GM12878 (cell line): ENCODE measurements around the gene OPA1. TPM values are rescaled to one million over a fixed set of nuclear protein-coding genes. Genes with fewer than 3 reads are reported as not detected.

Experiments used
- ATAC-seq: fragments of 200-7000 bp; cut with Tn5 transposase; 3 replicates; pipeline ENCODE4 v1.9.1; 2020; ENCODE audit warnings: mild to moderate bottlenecking, moderate library complexity
- BruUV-seq: library from RNA; stranded (reverse); fragments of 400-500 nt; replicated peaks from 2 replicates; lab custom pipeline; 2021; lab: Mats Ljungman, UMichigan
- CTCF ChIA-PET: fragments of 300-600 bp; sonication (Branson Sonifier 250); formaldehyde crosslinking; extraction: SDS; loops from one replicate; lab custom pipeline; 2021; ENCODE audit warnings: inconsistent platforms; lab: Yijun Ruan, JAX
- POLR2A ChIA-PET: fragments of 350-600 bp; formaldehyde crosslinking; extraction: SDS; loops from one replicate; lab custom pipeline; 2021; ENCODE audit warnings: inconsistent platforms; lab: Charles Lee
- RAD21 ChIA-PET: fragments of 300-600 bp; sonication (Branson Sonifier 250); formaldehyde crosslinking; loops from one replicate; lab custom pipeline; 2023; ENCODE audit warnings: antibody characterized with exemption; ENCODE audit not compliant: unreplicated experiment; lab: Charles Lee
- SMC1A ChIA-PET: fragments of 300-600 bp; sonication (Branson Sonifier 250); formaldehyde crosslinking; loops from one replicate; lab custom pipeline; 2023; ENCODE audit not compliant: unreplicated experiment, uncharacterized antibody; lab: Charles Lee
- DNase-seq: peaks from one replicate; pipeline ENCODE4 v3.0.0-alpha.2; 2011; ENCODE audit warnings: low read depth, low spot score
- FAIRE-seq: peaks from 3 replicates; lab custom pipeline; 2011; peaks lifted over from hg19 to GRCh38; lab: Jason Lieb, UNC
- H2AFZ ChIP-seq: 2 replicates; pipeline ENCODE4 v1.6.0; 2011; ENCODE audit warnings: low read depth, low read length, control low read depth; ENCODE audit not compliant: control insufficient read depth
- H3K27ac ChIP-seq: 2 replicates; pipeline ENCODE4 v1.5.1; 2011; ENCODE audit warnings: control low read depth; ENCODE audit not compliant: control insufficient read depth, insufficient read depth
- H3K27me3 ChIP-seq, 2 experiments: replicated peaks in 1 of 2; 2 replicates each; pipeline versions ENCODE4 v1.6.0 to v1.6.1; 2011; ENCODE audit warnings: low read length in 1 of 2; ENCODE audit not compliant: control insufficient read depth in 2 of 2, insufficient read depth in 2 of 2
- H3K36me3 ChIP-seq, 2 experiments: 2 replicates each; pipeline ENCODE4 v1.5.1; 2011; ENCODE audit warnings: low read length in 1 of 2; ENCODE audit not compliant: control insufficient read depth in 2 of 2, insufficient read depth in 2 of 2
- H3K4me1 ChIP-seq: 2 replicates; pipeline ENCODE4 v1.6.1; 2011; ENCODE audit warnings: mild to moderate bottlenecking, low read length, moderate library complexity, mixed read lengths; ENCODE audit not compliant: control insufficient read depth, insufficient read depth
- H3K4me2 ChIP-seq: 2 replicates; pipeline ENCODE4 v1.6.0; 2011; ENCODE audit warnings: control low read depth; ENCODE audit not compliant: control insufficient read depth, insufficient read depth
- H3K4me3 ChIP-seq: fragments of 200-600 bp; sonication (generic); 2 replicates; pipeline ENCODE4 v1.5.1; 2016
- H3K79me2 ChIP-seq: 2 replicates; pipeline ENCODE4 v1.6.0; 2011; ENCODE audit warnings: low read length; ENCODE audit not compliant: control insufficient read depth, insufficient read depth
- H3K9ac ChIP-seq: 2 replicates; pipeline ENCODE4 v1.8.0; 2011; ENCODE audit warnings: low read length, control low read depth, mixed read lengths; ENCODE audit not compliant: control insufficient read depth, insufficient read depth
- H3K9me3 ChIP-seq: replicated peaks from 3 replicates; pipeline ENCODE4 v1.5.1; 2011; ENCODE audit warnings: mild to moderate bottlenecking, low read length; ENCODE audit not compliant: control insufficient read depth, insufficient read depth
- H4K20me1 ChIP-seq: 2 replicates; pipeline ENCODE4 v1.6.0; 2011; ENCODE audit not compliant: control insufficient read depth, insufficient read depth
- ATF3 ChIP-seq: IDR thresholded peaks from 2 replicates; pipeline ENCODE4 v1.6.1; 2011; ENCODE audit warnings: low read depth, mild to moderate bottlenecking, low read length, moderate library complexity, borderline replicate concordance; ENCODE audit errors: extremely low read depth
- BRCA1 ChIP-seq: IDR thresholded peaks from 2 replicates; pipeline ENCODE4 v1.6.1; 2011; ENCODE audit warnings: low read depth, low read length, improper control_type of control experiment
- CTCF ChIP-seq, 3 experiments: IDR thresholded peaks in 2 of 3; conservative IDR thresholded peaks in 1 of 3; 2 replicates each; pipeline ENCODE4 v1.5.1; 2011; ENCODE audit warnings: low read depth in 3 of 3, low read length in 3 of 3, mild to moderate bottlenecking in 3 of 3, control low read depth in 2 of 3, moderate library complexity in 2 of 3, inconsistent platforms in 1 of 3, mixed read lengths in 1 of 3; ENCODE audit not compliant: control insufficient read depth in 2 of 3, insufficient read depth in 1 of 3; ENCODE audit errors: extremely low read depth in 1 of 3
- EED ChIP-seq: sonication (generic); IDR thresholded peaks from 2 replicates; pipeline ENCODE4 v1.6.1; 2016; ENCODE audit warnings: antibody characterized with exemption, low read depth
- EZH2 ChIP-seq: IDR thresholded peaks from 2 replicates; pipeline ENCODE4 v1.6.1; 2012; ENCODE audit warnings: low read depth, mild to moderate bottlenecking, control low read depth, inconsistent platforms, low read length, borderline replicate concordance; ENCODE audit not compliant: control insufficient read depth
- NBN ChIP-seq: fragments of 450-650 bp; IDR thresholded peaks from 2 replicates; pipeline ENCODE4 v1.6.1; 2016
- POLR2AphosphoS2 ChIP-seq: IDR thresholded peaks from 2 replicates; pipeline ENCODE4 v1.6.1; 2011; ENCODE audit warnings: low read depth, mild to moderate bottlenecking, low read length, improper control_type of control experiment, moderate library complexity
- RCOR1 ChIP-seq: conservative IDR thresholded peaks from 2 replicates; pipeline ENCODE4 v1.6.1; 2012; ENCODE audit warnings: low read depth, low read length, improper control_type of control experiment
- SMARCA5 ChIP-seq: fragments of 450-650 bp; IDR thresholded peaks from 2 replicates; pipeline ENCODE4 v1.6.1; 2017; ENCODE audit warnings: mild to moderate bottlenecking
- STAT3 ChIP-seq: IDR thresholded peaks from 2 replicates; pipeline ENCODE4 v1.6.1; 2011; ENCODE audit warnings: low read depth, low read length, improper control_type of control experiment
- TAF1 ChIP-seq: IDR thresholded peaks from 2 replicates; pipeline ENCODE4 v1.6.1; 2011; ENCODE audit warnings: mild to moderate bottlenecking, low read depth, low read length, borderline replicate concordance
- TBL1XR1 ChIP-seq: IDR thresholded peaks from 2 replicates; pipeline ENCODE4 v1.6.1; 2012; ENCODE audit warnings: low read depth, low read length, improper control_type of control experiment
- TCF3 ChIP-seq: IDR thresholded peaks from 2 replicates; pipeline ENCODE4 v1.6.1; 2012; ENCODE audit warnings: low read depth, mild to moderate bottlenecking, low read length, borderline replicate concordance; ENCODE audit not compliant: insufficient read depth
- ZNF384 ChIP-seq: IDR thresholded peaks from 2 replicates; pipeline ENCODE4 v1.6.1; 2012; ENCODE audit warnings: low read depth, mild to moderate bottlenecking, low read length, improper control_type of control experiment, borderline replicate concordance
- ZNF622 ChIP-seq: fragments of 450-650 bp; IDR thresholded peaks from 2 replicates; pipeline ENCODE4 v1.6.1; 2017; ENCODE audit warnings: mild to moderate bottlenecking, inconsistent platforms
- WGBS: methylation state at CpG from one replicate; pipeline ENCODE4 v1.1.6; 2016; ENCODE audit warnings: low lambda C conversion rate; ENCODE audit not compliant: insufficient replicate concordance, insufficient coverage; ENCODE audit errors: missing lambda C conversion rate; 5-methylcytosine and 5-hydroxymethylcytosine counted together
- in situ Hi-C: fragments of 300-500 bp; cut with MboI; formaldehyde crosslinking; loops from 9 replicates; pipeline ENCODE4 v1.14.3; 2018; ENCODE audit warnings: mixed read lengths
- intact Hi-C: fragments of 100-400 bp; cut with micrococcal nuclease; formaldehyde crosslinking; loops from one replicate; pipeline ENCODE4 v1.14.2; 2022; ENCODE audit not compliant: unreplicated experiment
- polyA plus RNA-seq, 11 experiments: library from polyadenylated mRNA; depleted of rRNA in 4 of 11; unstranded in 6 of 11; stranded (reverse) in 5 of 11; fragments of >200 nt; fragmentation: Nextera tagmentation in 4 of 11; fragmentation: Illumina TruSeq in 1 of 11; extraction: Ambion mirVana in 4 of 11; extraction: Trizol in 1 of 11; gene quantifications; 1 replicate in 1 of 11; 2 replicates in 10 of 11; pipeline versions ENCODE4 v1.2.1 to v1.2.3, GENCODE V29; 2011 to 2016; ENCODE audit warnings: inconsistent platforms in 2 of 11, missing spikeins in 2 of 11, low read depth in 1 of 11
- total RNA-seq, 4 experiments: library from RNA; depleted of rRNA in 3 of 4; stranded (reverse); fragments of >200 nt in 3 of 4; fragmentation: Illumina TruSeq in 1 of 4; extraction: Trizol in 1 of 4; gene quantifications; 2 replicates each; pipeline versions ENCODE4 v1.2.1 to v1.2.3, GENCODE V29; 2013 to 2021

OPA1 gene
- total and polyA plus RNA-seq, 10 of the 15 experiments (the other 5 are each of a cell fraction or from before 2014, with no cell fraction given), result 14.7 to 108 (median 59.3) TPM

- POLR2A ChIA-PET, result interaction anchor here (0.6 to 0.9 kb wide), 2 partner anchors 9 to 396 kb away, joined by 3 read pairs; no protein-coding TSS in a partner anchor
- Histone ChIP-seq H4K20me1 (no peaks in the 10 kb centered on the region), H3K9ac (no peak overlapping the region), H3K36me3 (no peaks in the 10 kb centered on the region), H3K27ac (no peak overlapping the region), H3K4me2 (no peak overlapping the region), H3K4me3 (no peak overlapping the region), H3K4me1 (peaks cover 14% of the 10 kb centered on the region), H3K27me3 (no peaks in the 10 kb centered on the region), H2AFZ (no peak overlapping the region), H3K79me2 (no peaks in the 10 kb centered on the region), H3K9me3 (peaks cover 2% of the 10 kb centered on the region; the same call in 2 of the 3 replicates)
- SMC1A ChIA-PET, result interaction anchor here (1.0 to 2.8 kb wide), 4 partner anchors 23 to 58 kb away, joined by 3 to 12 read pairs (median 3); no protein-coding TSS in a partner anchor
- in situ Hi-C loops, result no loop called here
- no peak for ATAC-seq
- 87% methylated on average over 9 of the region's 9 CpGs for WGBS
- CTCF ChIA-PET, result interaction anchor here (0.7 to 1.7 kb wide), 2 partner anchors 42 to 80 kb away, joined by 4 to 6 read pairs; no protein-coding TSS in a partner anchor
- no peak for DNase-seq
- RAD21 ChIA-PET, result interaction anchor here (0.7 to 1.1 kb wide), 4 partner anchors 57 to 569 kb away, joined by 3 to 4 read pairs (median 4); no protein-coding TSS in a partner anchor
- TF ChIP-seq EED (no peak), POLR2AphosphoS2 (no peak), ATF3 (no peak), STAT3 (no peak)
- FAIRE-seq, result no peak
- intact Hi-C loops, result no loop called here
- no TSS peak for BruUV-seq
Observed at GRCh38 chr3:193744822-193745684, 152.0 kb downstream of the OPA1 start.

DNA sequence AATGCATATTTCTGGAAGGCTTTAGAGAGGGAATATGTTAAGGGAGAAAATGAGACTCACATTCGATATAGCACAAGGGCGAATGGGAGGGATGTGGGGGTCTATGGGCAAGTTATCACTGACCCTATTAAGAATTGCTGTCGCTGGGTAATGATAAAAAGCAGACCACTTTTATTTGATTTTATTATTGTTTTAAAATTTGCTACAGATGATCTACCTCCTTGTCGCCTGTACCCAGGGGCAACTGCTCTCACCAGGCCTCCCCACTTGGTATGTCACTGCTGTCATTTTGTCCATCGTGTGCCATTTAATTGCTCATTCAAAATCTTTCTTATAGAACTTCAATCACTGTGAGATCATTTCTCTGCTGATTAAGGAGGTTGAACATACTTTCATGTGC lies 153.8 kb downstream of the OPA1 start:
- H4K20me1 ChIP-seq, result no peaks in the 10 kb centered on the region
- ChIA-PET SMC1A (interaction anchor here (1.2 kb wide), 1 partner anchor 21 kb away, joined by 3 read pairs; no protein-coding TSS in a partner anchor), POLR2A (no interaction called here), CTCF (no interaction called here), RAD21 (no interaction called here)
- H3K79me2 ChIP-seq, result no peaks in the 10 kb centered on the region
- H3K4me1 ChIP-seq, result peaks cover 14% of the 10 kb centered on the region
- in situ Hi-C loops (no loop called here), intact Hi-C loops (no loop called here)
- ATAC-seq (no peak), DNase-seq (no peak), FAIRE-seq (no peak)
- H3K9me3 ChIP-seq, result peaks cover 2% of the 10 kb centered on the region; the same call in 2 of the 3 replicates
- H3K4me3 ChIP-seq, result no peak overlapping the region
- no peak overlapping the region for H2AFZ ChIP-seq
- H3K36me3 ChIP-seq, result no peaks in the 10 kb centered on the region
- no peaks in the 10 kb centered on the region for H3K27me3 ChIP-seq
- 82% methylated on average over 5 of the region's 5 CpGs for WGBS
- no peak overlapping the region for H3K27ac ChIP-seq
- no TSS peak for BruUV-seq
- no peak overlapping the region for H3K9ac ChIP-seq
- H3K4me2 ChIP-seq, result no peak overlapping the region
- no peak for TF ChIP-seq EZH2
- no peak for TF ChIP-seq ZNF384
- no peak for TF ChIP-seq TAF1
- no peak for TF ChIP-seq BRCA1
- TF ChIP-seq TCF3, result no peak
- TF ChIP-seq ZNF622, result no peak
- TF ChIP-seq NBN, result no peak
- TF ChIP-seq TBL1XR1, result no peak
- no peak for TF ChIP-seq SMARCA5
- no peak for TF ChIP-seq RCOR1
- TF ChIP-seq CTCF (IDR thresholded peaks at IDR 0.05 in 2 of 3, conservative IDR thresholded peaks at IDR 0.05 in 1 of 3; ENCODE audit: control insufficient read depth in 2 of 3, extremely low read depth in 1 of 3, insufficient read depth in 1 of 3, low read depth in 3 of 3, low read length in 3 of 3), result no peak
